ENCODE measurements around the gene FGF8. TPM values are rescaled to one million over a fixed set of nuclear protein-coding genes. Genes with fewer than 3 reads are reported as not detected.

FGF8 gene
- total and polyA plus RNA-seq, 9 of the 15 experiments (the other 6 are each of a cell fraction or from before 2014, with no cell fraction given), result 0.13 to 0.82 (median 0.37) TPM; not detected in 5

DNA sequence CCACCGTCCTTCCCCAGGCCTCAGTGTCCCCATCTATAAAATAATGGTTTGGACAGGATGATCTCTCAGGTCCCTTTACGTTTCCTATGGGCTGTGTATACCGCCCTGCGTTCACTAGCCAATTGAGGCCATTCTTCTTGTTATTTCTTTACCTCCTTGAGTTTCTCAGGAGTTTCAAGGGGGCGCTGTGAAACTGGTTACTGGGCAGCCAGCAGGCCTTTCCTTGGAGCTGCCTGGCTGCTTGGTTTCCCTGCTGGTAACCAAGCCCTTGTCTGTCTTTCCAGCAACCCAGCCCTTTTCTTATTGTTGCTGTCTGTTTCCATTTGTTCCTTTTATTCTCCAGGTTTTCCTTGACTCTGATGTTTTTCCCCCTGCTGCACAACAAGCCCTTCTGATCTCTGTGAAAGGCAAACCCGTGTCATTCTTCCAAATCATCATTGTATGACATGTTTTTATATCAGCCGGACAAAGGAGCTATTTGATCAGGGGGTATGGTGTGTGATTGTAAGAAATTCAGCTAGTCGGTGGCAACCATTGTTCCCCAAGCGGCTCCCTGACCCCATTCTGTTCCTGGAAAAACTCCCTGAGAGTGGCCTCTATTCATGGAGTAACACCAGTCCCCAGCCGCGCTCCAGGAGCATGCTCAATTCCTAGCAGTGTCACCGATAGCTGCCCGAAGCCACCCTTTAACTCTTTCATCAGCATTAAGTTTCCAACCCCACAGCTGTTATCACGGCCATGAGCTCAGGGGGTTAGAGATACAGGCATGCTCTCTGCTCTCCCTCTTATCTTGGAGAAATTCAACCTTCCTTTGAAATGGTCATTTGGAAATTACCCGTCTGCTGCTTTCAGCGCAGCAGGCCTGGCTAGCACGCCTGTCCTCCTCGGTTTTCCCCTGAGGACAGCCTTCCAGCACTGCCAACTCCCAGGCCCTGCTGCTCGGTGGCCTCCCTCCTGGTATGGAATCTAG lies 26.6 kb downstream of the FGF8 start (continued):
- TF ChIP-seq ZBTB7A (IDR thresholded peaks at IDR 0.05; ENCODE audit: borderline replicate concordance, control insufficient read depth, low read depth, low read length) (no peak), PURB (CRISPR knock-in tag; IDR thresholded peaks at IDR 0.05; ENCODE audit: low read depth) (no peak), POLR2H (tag; IDR thresholded peaks at IDR 0.05; ENCODE audit: low read depth) (no peak), PCBP1 (IDR thresholded peaks at IDR 0.05; ENCODE audit: low read depth, low read length, poor library complexity, severe bottlenecking) (no peak), SMARCC2 (IDR thresholded peaks at IDR 0.05; ENCODE audit: low read depth) (no peak), CAMTA2 (CRISPR knock-in tag; conservative IDR thresholded peaks at IDR 0.05) (no peak), MYC (IDR thresholded peaks at IDR 0.05; ENCODE audit: low read depth, low read length) (peak; percentile 59; the same call in 1 of the 2 replicates), MYC (CRISPR knock-in tag; IDR thresholded peaks at IDR 0.05; ENCODE audit: borderline replicate concordance, low read depth) (no peak), ADNP (tag; IDR thresholded peaks at IDR 0.05) (no peak), PTTG1 (tag; IDR thresholded peaks at IDR 0.05; ENCODE audit: low read depth) (no peak), MEIS2 (IDR thresholded peaks at IDR 0.05; ENCODE audit: partially characterized antibody) (peak; percentile 38), BRCA1 (IDR thresholded peaks at IDR 0.05) (no peak), BRCA1 (CRISPR knock-in tag; IDR thresholded peaks at IDR 0.05) (no peak), KLF13 (tag; IDR thresholded peaks at IDR 0.05; ENCODE audit: borderline replicate concordance, low read depth) (no peak), PHB2 (IDR thresholded peaks at IDR 0.05; ENCODE audit: low read depth) (no peak), SRSF1 (IDR thresholded peaks at IDR 0.05; ENCODE audit: low read depth, low read length) (no peak), ESRRB (CRISPR knock-in tag; IDR thresholded peaks at IDR 0.05; ENCODE audit: borderline replicate concordance) (no peak), ZNF311 (CRISPR knock-in tag; IDR thresholded peaks at IDR 0.05) (no peak; the same call in 1 of the 2 replicates), KDM1A (IDR thresholded peaks at IDR 0.05) (no peak), ZNF354B (CRISPR knock-in tag; IDR thresholded peaks at IDR 0.05) (no peak), U2AF2 (optimal IDR thresholded peaks at IDR 0.05; ENCODE audit: low read depth, low read length) (no peak)
- TF ChIP-seq, protein P1, sequence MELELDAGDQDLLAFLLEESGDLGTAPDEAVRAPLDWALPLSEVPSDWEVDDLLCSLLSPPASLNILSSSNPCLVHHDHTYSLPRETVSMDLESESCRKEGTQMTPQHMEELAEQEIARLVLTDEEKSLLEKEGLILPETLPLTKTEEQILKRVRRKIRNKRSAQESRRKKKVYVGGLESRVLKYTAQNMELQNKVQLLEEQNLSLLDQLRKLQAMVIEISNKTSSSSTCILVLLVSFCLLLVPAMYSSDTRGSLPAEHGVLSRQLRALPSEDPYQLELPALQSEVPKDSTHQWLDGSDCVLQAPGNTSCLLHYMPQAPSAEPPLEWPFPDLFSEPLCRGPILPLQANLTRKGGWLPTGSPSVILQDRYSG (tag; conservative IDR thresholded peaks at IDR 0.05; ENCODE audit: low read depth), result peak; percentile 57; the same call in 1 of the 2 replicates
- TF ChIP-seq, protein P2, sequence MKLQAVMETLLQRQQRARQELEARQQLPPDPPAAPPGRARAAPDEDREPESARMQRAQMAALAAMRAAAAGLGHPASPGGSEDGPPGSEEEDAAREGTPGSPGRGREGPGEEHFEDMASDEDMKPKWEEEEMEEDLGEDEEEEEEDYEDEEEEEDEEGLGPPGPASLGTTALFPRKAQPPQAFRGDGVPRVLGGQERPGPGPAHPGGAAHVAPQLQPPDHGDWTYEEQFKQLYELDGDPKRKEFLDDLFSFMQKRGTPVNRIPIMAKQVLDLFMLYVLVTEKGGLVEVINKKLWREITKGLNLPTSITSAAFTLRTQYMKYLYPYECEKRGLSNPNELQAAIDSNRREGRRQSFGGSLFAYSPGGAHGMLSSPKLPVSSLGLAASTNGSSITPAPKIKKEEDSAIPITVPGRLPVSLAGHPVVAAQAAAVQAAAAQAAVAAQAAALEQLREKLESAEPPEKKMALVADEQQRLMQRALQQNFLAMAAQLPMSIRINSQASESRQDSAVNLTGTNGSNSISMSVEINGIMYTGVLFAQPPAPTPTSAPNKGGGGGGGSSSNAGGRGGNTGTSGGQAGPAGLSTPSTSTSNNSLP (IDR thresholded peaks at IDR 0.05; ENCODE audit: borderline replicate concordance, low read depth, low read length), result no peak
- TF ChIP-seq, protein P3, sequence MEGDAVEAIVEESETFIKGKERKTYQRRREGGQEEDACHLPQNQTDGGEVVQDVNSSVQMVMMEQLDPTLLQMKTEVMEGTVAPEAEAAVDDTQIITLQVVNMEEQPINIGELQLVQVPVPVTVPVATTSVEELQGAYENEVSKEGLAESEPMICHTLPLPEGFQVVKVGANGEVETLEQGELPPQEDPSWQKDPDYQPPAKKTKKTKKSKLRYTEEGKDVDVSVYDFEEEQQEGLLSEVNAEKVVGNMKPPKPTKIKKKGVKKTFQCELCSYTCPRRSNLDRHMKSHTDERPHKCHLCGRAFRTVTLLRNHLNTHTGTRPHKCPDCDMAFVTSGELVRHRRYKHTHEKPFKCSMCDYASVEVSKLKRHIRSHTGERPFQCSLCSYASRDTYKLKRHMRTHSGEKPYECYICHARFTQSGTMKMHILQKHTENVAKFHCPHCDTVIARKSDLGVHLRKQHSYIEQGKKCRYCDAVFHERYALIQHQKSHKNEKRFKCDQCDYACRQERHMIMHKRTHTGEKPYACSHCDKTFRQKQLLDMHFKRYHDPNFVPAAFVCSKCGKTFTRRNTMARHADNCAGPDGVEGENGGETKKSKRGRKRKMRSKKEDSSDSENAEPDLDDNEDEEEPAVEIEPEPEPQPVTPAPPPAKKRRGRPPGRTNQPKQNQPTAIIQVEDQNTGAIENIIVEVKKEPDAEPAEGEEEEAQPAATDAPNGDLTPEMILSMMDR (IDR thresholded peaks at IDR 0.05 in 2 of 3, conservative IDR thresholded peaks at IDR 0.05 in 1 of 3; ENCODE audit: insufficient read depth in 2 of 3, low read depth in 1 of 3, low read length in 3 of 3), result peak; percentile 40 to 53 (median 46); a peak in 4 of 6 replicates

All from K562 (cell line).